ENCODE data around the gene UTP25.

- TF ChIP-seq FOXM1 (IDR thresholded peaks at IDR 0.05; ENCODE audit: borderline replicate concordance) = no peak
- TF ChIP-seq BHLHE40 (IDR thresholded peaks at IDR 0.05; ENCODE audit: borderline replicate concordance) = no peak
- TF ChIP-seq NFRKB (IDR thresholded peaks at IDR 0.05) = no peak
- no peak for TF ChIP-seq SP1 (IDR thresholded peaks at IDR 0.05)
- TF ChIP-seq PKNOX1 (IDR thresholded peaks at IDR 0.05) = no peak
- no peak for TF ChIP-seq SUZ12 (IDR thresholded peaks at IDR 0.05)
- no peak for TF ChIP-seq HDGF (IDR thresholded peaks at IDR 0.05; ENCODE audit: borderline replicate concordance)
- no peak for TF ChIP-seq ELF4 (IDR thresholded peaks at IDR 0.05)
- TF ChIP-seq FOXA1 (IDR thresholded peaks at IDR 0.05) = no peak
- no peak for TF ChIP-seq LEF1 (IDR thresholded peaks at IDR 0.05; ENCODE audit: borderline replicate concordance)
Observed at GRCh38 chr1:209901211-209901610, 73.4 kb downstream of the UTP25 start.

All from HEK293T (cell line).